Mucosa of descending colon (tissue), 3 donors: ENCODE data around the gene VARS2. TPM values are rescaled to one million over a fixed set of nuclear protein-coding genes. Genes with fewer than 3 reads are reported as not detected.
A peak's percentile ranks its signal among the peaks of the same experiment; 100 is the strongest.

Experiments
- ATAC-seq: fragments of 200-7000 bp; cut with Tn5 transposase; one replicate; pipeline ENCODE4 v1.9.1; 2020; ENCODE audit warnings: mild to moderate bottlenecking, moderate library complexity
- DNase-seq, 3 donors: peaks; one replicate each; pipeline ENCODE4 v3.0.0-alpha.2; 2020
- H3K36me3 ChIP-seq: fragments of 200-600 bp; one replicate; pipeline ENCODE4 v1.8.0; 2021; ENCODE audit warnings: low read depth, mild to moderate bottlenecking
- H3K4me1 ChIP-seq: fragments of 200-600 bp; one replicate; pipeline ENCODE4 v1.8.0; 2021; ENCODE audit warnings: low read depth, mild to moderate bottlenecking
- H3K4me3 ChIP-seq: fragments of 200-600 bp; one replicate; pipeline ENCODE4 v1.8.0; 2021; ENCODE audit warnings: mild to moderate bottlenecking
- H3K9me3 ChIP-seq: fragments of 200-600 bp; one replicate; pipeline ENCODE4 v1.8.0; 2021; ENCODE audit warnings: mild to moderate bottlenecking
- CTCF ChIP-seq: fragments of 200-600 bp; IDR thresholded peaks from one replicate; pipeline ENCODE4 v1.8.0; 2022; ENCODE audit warnings: antibody characterized with exemption, mild to moderate bottlenecking
- intact Hi-C, 2 donors: fragments of 100-400 bp; cut with DNase I in 1 of 2; cut with micrococcal nuclease in 1 of 2; formaldehyde crosslinking; loops; one replicate each; pipeline versions ENCODE4 v1.11.0 to v1.11.1; 2022; cut with DNase I, micrococcal nuclease
- total RNA-seq, 3 donors: library from RNA; stranded (reverse); fragmentation: NEBNext Ultra II Directional in 2 of 3; extraction: Animal tissue kit (Norgen Biotek cat#: 25700) in 2 of 3; gene quantifications; one replicate each; pipeline versions ENCODE4 v1.2.1 to v1.2.4, GENCODE V29; 2021 to 2023
- donor health status: DM: no; HTN: no; CAD: no; lungs with moderate emphysema.
- donor health status: DM: no; HTN: no; CAD: no.
- donor health status: DM: no; HTN: yes; CAD: no.

VARS2 gene
- total RNA-seq, 3 donors from 2014 or later = 20.9 to 27.6 (median 27.3) TPM

GRCh38 chr6:30931272-30931671 is 17.2 kb downstream of the VARS2 start:
- H3K4me1 ChIP-seq = no peaks in the 10 kb centered on the region
- intact Hi-C loops = no loop called here
- H3K9me3 ChIP-seq = peaks cover 7% of the 10 kb centered on the region
- TF ChIP-seq CTCF = no peak
- ATAC-seq (no peak), DNase-seq (no peak)
- H3K4me3 ChIP-seq = no peak overlapping the region
- no peaks in the 10 kb centered on the region for H3K36me3 ChIP-seq

GRCh38 chr6:30931969-30932645 is 18.1 kb downstream of the VARS2 start, which contains the start of gene SFTA2:
Gene SFTA2 (minus strand): TSS chr6:30932170. CDS start chr6:30932096, 74 bp downstream.
- Histone ChIP-seq H3K9me3 (peaks cover 7% of the 10 kb centered on the region), H3K4me1 (no peaks in the 10 kb centered on the region), H3K36me3 (no peaks in the 10 kb centered on the region), H3K4me3 (no peak within 1 kb of the TSS)
- TF ChIP-seq CTCF = no peak
- intact Hi-C loops = no loop called here
- ATAC-seq (peak; percentile 9), DNase-seq (no peak)

GRCh38 chr6:30932665-30933365 is 18.8 kb downstream of the VARS2 start:
- ATAC-seq (no peak), DNase-seq (no peak)
- H3K36me3 ChIP-seq = no peaks in the 10 kb centered on the region
- H3K4me3 ChIP-seq = no peak overlapping the region
- H3K9me3 ChIP-seq = peaks cover 7% of the 10 kb centered on the region
- intact Hi-C loops = no loop called here
- H3K4me1 ChIP-seq = no peaks in the 10 kb centered on the region
- TF ChIP-seq CTCF = no peak

GRCh38 chr6:30935018-30935417 is 21.0 kb downstream of the VARS2 start:
- H3K4me1 ChIP-seq = no peaks in the 10 kb centered on the region
- H3K36me3 ChIP-seq = no peaks in the 10 kb centered on the region
- no peaks in the 10 kb centered on the region for H3K9me3 ChIP-seq
- no peak for TF ChIP-seq CTCF
- H3K4me3 ChIP-seq = no peak overlapping the region
- intact Hi-C loops = no loop called here
- DNase-seq = no peak
- ATAC-seq = no peak

GRCh38 chr6:30937265-30937664 is 23.2 kb downstream of the VARS2 start:
- intact Hi-C loops = no loop called here
- no peaks in the 10 kb centered on the region for H3K36me3 ChIP-seq
- no peak for TF ChIP-seq CTCF
- H3K4me1 ChIP-seq = peaks cover 2% of the 10 kb centered on the region
- no peaks in the 10 kb centered on the region for H3K9me3 ChIP-seq
- no peak overlapping the region for H3K4me3 ChIP-seq
- DNase-seq = no peak
- no peak for ATAC-seq
